Measurements from ENCODE around the gene CDX4. TPM values are rescaled to one million over a fixed set of nuclear protein-coding genes. Genes with fewer than 3 reads are reported as not detected.

Gene CDX4
- polyA plus RNA-seq (2013, experiment 1 of 2): not detected
- 0.03 TPM for polyA plus RNA-seq (2013, experiment 2 of 2)

GRCh38 chrX:73446831-73447230 lies at the start of gene CDX4:
TSS of gene CDX4 (plus strand) at chrX:73447053. CDS start at chrX:73447254, 201 bp downstream.
- H3K4me2 ChIP-seq (ENCODE audit: insufficient read depth, low read length, poor library complexity, severe bottlenecking): peak within 1 kb of the TSS; percentile 40
- H3K14ac ChIP-seq (ENCODE audit: low read length): no peak within 1 kb of the TSS
- no peak within 1 kb of the TSS for H2AK5ac ChIP-seq (ENCODE audit: low read depth, low read length)
- no peak within 1 kb of the TSS for H4K8ac ChIP-seq (ENCODE audit: low read depth, low read length)
- no peak for DNase-seq (ENCODE audit: low spot score)
- H3K27ac ChIP-seq (replicated peaks; ENCODE audit: low read length): no peak within 1 kb of the TSS
- H3K9me3 ChIP-seq (replicated peaks in 1 of 2; ENCODE audit: control insufficient read depth in 2 of 2, insufficient read depth in 1 of 2, low read depth in 1 of 2, low read length in 2 of 2): no peaks in the 10 kb centered on the region
- H3K23ac ChIP-seq (ENCODE audit: low read depth, low read length, poor library complexity): no peak within 1 kb of the TSS
- H2BK15ac ChIP-seq (ENCODE audit: low read length): no peak within 1 kb of the TSS
- H3K36me3 ChIP-seq (replicated peaks in 1 of 2; ENCODE audit: control insufficient read depth in 2 of 2, insufficient read depth in 2 of 2, low read length in 2 of 2): no peaks in the 10 kb centered on the region
- H3K18ac ChIP-seq (ENCODE audit: low read length): no peak within 1 kb of the TSS
- no peak within 1 kb of the TSS for H3K4ac ChIP-seq (ENCODE audit: low read length)
- H4K91ac ChIP-seq (ENCODE audit: low read depth, low read length, poor library complexity): no peak within 1 kb of the TSS
- no peak within 1 kb of the TSS for H2BK5ac ChIP-seq (ENCODE audit: low read length)
- no CpG with 5 or more reads among the region's 7 CpGs for WGBS, 2 donors (ENCODE audit: extremely low coverage in 2 of 2, insufficient read length in 2 of 2, insufficient replicate concordance in 1 of 2)
- no peak within 1 kb of the TSS for H3K9ac ChIP-seq (ENCODE audit: low read depth, low read length, poor library complexity)
- H2BK120ac ChIP-seq (ENCODE audit: low read depth, low read length): no peak within 1 kb of the TSS
- no peak within 1 kb of the TSS for H2AFZ ChIP-seq (ENCODE audit: low read length)
- H3K4me3 ChIP-seq (ENCODE audit: low read length in 2 of 2): no peak within 1 kb of the TSS
- peaks cover 0 to 5% of the 10 kb centered on the region in 2 donors for H3K4me1 ChIP-seq (ENCODE audit: control insufficient read depth in 2 of 2, insufficient read depth in 1 of 2, low read depth in 1 of 2, low read length in 2 of 2)
- H3K79me1 ChIP-seq (ENCODE audit: low read depth, low read length): no peaks in the 10 kb centered on the region
- no peak within 1 kb of the TSS for H2BK12ac ChIP-seq (ENCODE audit: low read length)
- peaks cover 0 to 28% (median 10%) of the 10 kb centered on the region in 3 experiments for H3K27me3 ChIP-seq (ENCODE audit: control insufficient read depth in 3 of 3, insufficient read depth in 3 of 3, low read depth in 1 of 3, low read length in 3 of 3)

GRCh38 chrX:73398185-73398914 lies 48.5 kb upstream of the CDX4 start:
- H3K4me3 ChIP-seq (ENCODE audit: low read length in 2 of 2): no peak overlapping the region
- no peak overlapping the region for H4K91ac ChIP-seq (ENCODE audit: low read depth, low read length, poor library complexity)
- no peaks in the 10 kb centered on the region for H3K27me3 ChIP-seq (ENCODE audit: control insufficient read depth in 3 of 3, insufficient read depth in 3 of 3, low read depth in 1 of 3, low read length in 3 of 3)
- H3K9me3 ChIP-seq (replicated peaks in 1 of 2; ENCODE audit: control insufficient read depth in 2 of 2, insufficient read depth in 1 of 2, low read depth in 1 of 2, low read length in 2 of 2): no peaks in the 10 kb centered on the region
- H3K4me2 ChIP-seq (ENCODE audit: insufficient read depth, low read length, poor library complexity, severe bottlenecking): no peak overlapping the region
- no peak overlapping the region for H4K8ac ChIP-seq (ENCODE audit: low read depth, low read length)
- no peak overlapping the region for H3K18ac ChIP-seq (ENCODE audit: low read length)
- no peak overlapping the region for H2AK5ac ChIP-seq (ENCODE audit: low read depth, low read length)
- no peak overlapping the region for H2BK15ac ChIP-seq (ENCODE audit: low read length)
- no peaks in the 10 kb centered on the region for H3K36me3 ChIP-seq (replicated peaks in 1 of 2; ENCODE audit: control insufficient read depth in 2 of 2, insufficient read depth in 2 of 2, low read length in 2 of 2)
- DNase-seq (ENCODE audit: low spot score): no peak
- H3K9ac ChIP-seq (ENCODE audit: low read depth, low read length, poor library complexity): no peak overlapping the region
- H3K27ac ChIP-seq (replicated peaks; ENCODE audit: low read length): no peak overlapping the region
- no peak overlapping the region for H2AFZ ChIP-seq (ENCODE audit: low read length)
- H2BK120ac ChIP-seq (ENCODE audit: low read depth, low read length): no peak overlapping the region
- peaks cover 0 to 2% of the 10 kb centered on the region in 2 donors for H3K4me1 ChIP-seq (ENCODE audit: control insufficient read depth in 2 of 2, insufficient read depth in 1 of 2, low read depth in 1 of 2, low read length in 2 of 2)
- no peaks in the 10 kb centered on the region for H3K79me1 ChIP-seq (ENCODE audit: low read depth, low read length)
- H3K4ac ChIP-seq (ENCODE audit: low read length): no peak overlapping the region
- H2BK5ac ChIP-seq (ENCODE audit: low read length): no peak overlapping the region
- no peak overlapping the region for H3K14ac ChIP-seq (ENCODE audit: low read length)
- no peak overlapping the region for H3K23ac ChIP-seq (ENCODE audit: low read depth, low read length, poor library complexity)
- H2BK12ac ChIP-seq (ENCODE audit: low read length): no peak overlapping the region
- WGBS, 2 donors (ENCODE audit: extremely low coverage in 2 of 2, insufficient read length in 2 of 2, insufficient replicate concordance in 1 of 2): no CpG with 5 or more reads among the region's 2 CpGs

GRCh38 chrX:73400136-73400748 lies 46.6 kb upstream of the CDX4 start:
- H3K23ac ChIP-seq (ENCODE audit: low read depth, low read length, poor library complexity): no peak overlapping the region
- no peak overlapping the region for H3K27ac ChIP-seq (replicated peaks; ENCODE audit: low read length)
- no peak overlapping the region for H3K4me2 ChIP-seq (ENCODE audit: insufficient read depth, low read length, poor library complexity, severe bottlenecking)
- no peak overlapping the region for H3K14ac ChIP-seq (ENCODE audit: low read length)
- H2AK5ac ChIP-seq (ENCODE audit: low read depth, low read length): no peak overlapping the region
- H3K4me1 ChIP-seq (ENCODE audit: control insufficient read depth in 2 of 2, insufficient read depth in 1 of 2, low read depth in 1 of 2, low read length in 2 of 2): peaks cover 0 to 2% of the 10 kb centered on the region in 2 donors
- H2BK120ac ChIP-seq (ENCODE audit: low read depth, low read length): no peak overlapping the region
- H3K27me3 ChIP-seq (ENCODE audit: control insufficient read depth in 3 of 3, insufficient read depth in 3 of 3, low read depth in 1 of 3, low read length in 3 of 3): no peaks in the 10 kb centered on the region
- H3K9ac ChIP-seq (ENCODE audit: low read depth, low read length, poor library complexity): no peak overlapping the region
- H2BK12ac ChIP-seq (ENCODE audit: low read length): no peak overlapping the region
- no peak overlapping the region for H2BK15ac ChIP-seq (ENCODE audit: low read length)
- no peak overlapping the region for H3K4me3 ChIP-seq (ENCODE audit: low read length in 2 of 2)
- no peak overlapping the region for H4K91ac ChIP-seq (ENCODE audit: low read depth, low read length, poor library complexity)
- H3K18ac ChIP-seq (ENCODE audit: low read length): no peak overlapping the region
- H3K9me3 ChIP-seq (replicated peaks in 1 of 2; ENCODE audit: control insufficient read depth in 2 of 2, insufficient read depth in 1 of 2, low read depth in 1 of 2, low read length in 2 of 2): no peaks in the 10 kb centered on the region
- no peaks in the 10 kb centered on the region for H3K79me1 ChIP-seq (ENCODE audit: low read depth, low read length)
- H4K8ac ChIP-seq (ENCODE audit: low read depth, low read length): no peak overlapping the region
- no peak overlapping the region for H2BK5ac ChIP-seq (ENCODE audit: low read length)
- no peak overlapping the region for H2AFZ ChIP-seq (ENCODE audit: low read length)
- DNase-seq (ENCODE audit: low spot score): no peak
- no CpG with 5 or more reads among the region's 4 CpGs for WGBS, 2 donors (ENCODE audit: extremely low coverage in 2 of 2, insufficient read length in 2 of 2, insufficient replicate concordance in 1 of 2)
- no peak overlapping the region for H3K4ac ChIP-seq (ENCODE audit: low read length)
- no peaks in the 10 kb centered on the region for H3K36me3 ChIP-seq (replicated peaks in 1 of 2; ENCODE audit: control insufficient read depth in 2 of 2, insufficient read depth in 2 of 2, low read length in 2 of 2)

GRCh38 chrX:73401591-73402266 lies 45.1 kb upstream of the CDX4 start:
- no peaks in the 10 kb centered on the region for H3K27me3 ChIP-seq (ENCODE audit: control insufficient read depth in 3 of 3, insufficient read depth in 3 of 3, low read depth in 1 of 3, low read length in 3 of 3)
- H3K27ac ChIP-seq (replicated peaks; ENCODE audit: low read length): no peak overlapping the region
- H3K4me3 ChIP-seq (ENCODE audit: low read length in 2 of 2): no peak overlapping the region

More at GRCh38 chrX:73401591-73402266, 45.1 kb upstream of the CDX4 start:
- Histone ChIP-seq H2AK5ac (ENCODE audit: low read depth, low read length) (no peak overlapping the region), H2AFZ (ENCODE audit: low read length) (peak overlapping the region; percentile 89), H3K4me2 (ENCODE audit: insufficient read depth, low read length, poor library complexity, severe bottlenecking) (peak overlapping the region; percentile 2), H3K36me3 (replicated peaks in 1 of 2; ENCODE audit: control insufficient read depth in 2 of 2, insufficient read depth in 2 of 2, low read length in 2 of 2) (no peaks in the 10 kb centered on the region), H2BK15ac (ENCODE audit: low read length) (no peak overlapping the region), H3K9ac (ENCODE audit: low read depth, low read length, poor library complexity) (no peak overlapping the region), H2BK12ac (ENCODE audit: low read length) (no peak overlapping the region), H3K4me1 (ENCODE audit: control insufficient read depth in 2 of 2, insufficient read depth in 1 of 2, low read depth in 1 of 2, low read length in 2 of 2) (peaks cover 0 to 2% of the 10 kb centered on the region in 2 donors), H4K91ac (ENCODE audit: low read depth, low read length, poor library complexity) (no peak overlapping the region), H3K23ac (ENCODE audit: low read depth, low read length, poor library complexity) (no peak overlapping the region), H3K9me3 (replicated peaks in 1 of 2; ENCODE audit: control insufficient read depth in 2 of 2, insufficient read depth in 1 of 2, low read depth in 1 of 2, low read length in 2 of 2) (no peaks in the 10 kb centered on the region), H3K18ac (ENCODE audit: low read length) (no peak overlapping the region), H2BK120ac (ENCODE audit: low read depth, low read length) (no peak overlapping the region), H2BK5ac (ENCODE audit: low read length) (no peak overlapping the region), H3K14ac (ENCODE audit: low read length) (no peak overlapping the region), H3K4ac (ENCODE audit: low read length) (no peak overlapping the region), H4K8ac (ENCODE audit: low read depth, low read length) (no peak overlapping the region), H3K79me1 (ENCODE audit: low read depth, low read length) (no peaks in the 10 kb centered on the region)
- DNase-seq (ENCODE audit: low spot score): peak; percentile 11
- WGBS, 2 donors (ENCODE audit: extremely low coverage in 2 of 2, insufficient read length in 2 of 2, insufficient replicate concordance in 1 of 2): no CpG with 5 or more reads among the region's 9 CpGs

Measured in neuronal stem cell (in vitro differentiated cells).